ENCODE measurements around the gene FHIT.

FHIT gene

GRCh38 chr3:60756241-60757030, 494.8 kb downstream of the FHIT start:
- no peak for DNase-seq

- DNase-seq: peak; percentile 31
Observed at GRCh38 chr3:60755094-60755493, 496.2 kb downstream of the FHIT start.

GRCh38 chr3:60754617-60755016, 496.6 kb downstream of the FHIT start:
- DNase-seq: no peak

GRCh38 chr3:60752809-60753208, 498.4 kb downstream of the FHIT start:
- no peak for DNase-seq

DNA sequence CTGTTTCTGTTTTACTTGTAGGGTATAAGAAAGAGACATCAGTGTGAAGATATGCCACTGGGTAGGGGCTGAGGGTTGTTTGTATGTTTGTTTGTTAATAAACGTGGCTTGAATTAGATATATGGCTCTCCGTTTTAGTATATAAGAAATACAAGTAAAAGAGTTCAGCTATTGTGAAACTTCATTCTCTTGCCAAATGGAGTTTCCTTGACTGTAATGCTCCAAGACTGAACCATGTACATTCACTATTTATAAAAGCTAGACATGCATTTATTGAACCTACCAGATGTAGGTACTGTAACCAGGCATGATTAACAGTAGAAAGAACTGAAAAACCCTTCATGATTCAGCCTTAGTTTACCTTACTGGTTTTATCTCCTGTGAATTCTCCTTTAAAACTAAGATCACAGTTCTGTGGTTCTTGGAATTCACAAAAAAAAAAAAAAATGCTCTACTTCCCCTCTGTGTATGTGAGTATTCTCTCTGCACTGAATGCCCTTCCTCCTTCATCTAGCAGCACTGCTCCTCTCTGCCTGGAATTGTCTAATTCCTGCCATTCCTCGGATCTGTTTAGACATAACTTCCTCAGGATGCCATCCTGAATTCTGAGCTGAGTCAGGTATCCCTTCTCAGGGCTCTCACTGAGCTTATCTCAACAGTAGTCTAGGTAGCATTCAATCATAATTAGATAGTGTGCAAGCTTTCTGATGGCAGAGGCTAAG, 504.4 kb downstream of the FHIT start:
- DNase-seq: no peak

GRCh38 chr3:60746043-60746638, 505.1 kb downstream of the FHIT start:
- no peak for DNase-seq

- DNase-seq: no peak
Observed at GRCh38 chr3:60743631-60744164, 507.6 kb downstream of the FHIT start.

DNA sequence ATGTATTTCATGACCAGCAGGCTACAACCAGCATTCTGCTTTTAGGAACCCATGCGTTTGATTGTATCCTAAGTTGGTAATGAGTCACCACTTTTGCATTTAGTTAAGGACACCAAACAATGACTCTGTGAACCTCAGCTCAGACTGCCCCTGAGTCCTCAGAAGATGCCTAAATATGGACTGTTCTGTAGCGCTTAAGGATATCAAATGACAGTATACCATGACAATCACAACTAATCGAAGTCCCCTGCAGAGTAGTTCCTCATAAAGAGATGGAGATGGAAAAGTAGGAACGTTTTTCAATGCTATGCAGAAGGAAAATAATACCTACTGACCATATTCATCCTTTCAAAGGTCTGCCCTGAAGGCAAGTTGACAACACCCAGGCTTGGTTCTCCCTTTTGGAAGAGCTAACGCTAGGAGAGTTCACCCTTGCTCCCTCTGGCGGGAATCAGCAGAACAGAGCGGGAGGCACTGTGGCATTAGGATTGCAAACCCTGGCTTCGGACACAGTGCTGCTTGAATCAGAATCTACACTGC, 508.6 kb downstream of the FHIT start:
- DNase-seq: no peak

GRCh38 chr3:60737633-60738399, 513.4 kb downstream of the FHIT start:
- DNase-seq: no peak

DNA sequence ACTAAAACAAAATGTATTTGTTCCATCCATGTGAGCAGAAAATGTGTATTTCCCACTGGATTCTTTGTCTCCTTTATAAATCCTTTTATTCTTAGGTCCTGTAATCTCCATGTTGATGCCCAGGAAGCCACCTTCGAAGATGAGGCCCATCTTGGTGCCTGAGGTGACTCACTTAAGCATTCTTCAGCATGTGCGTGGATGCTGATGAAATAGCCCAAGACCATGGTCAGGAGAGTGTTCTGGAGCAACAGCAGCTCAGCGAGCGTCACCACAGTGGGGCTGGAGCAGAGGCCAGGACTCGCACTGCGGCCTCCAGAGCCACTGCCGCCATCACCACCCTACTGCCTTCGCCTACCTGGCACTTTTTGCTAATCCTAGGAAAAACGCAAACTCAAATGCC, 520.9 kb downstream of the FHIT start:
- DNase-seq: no peak

DNA sequence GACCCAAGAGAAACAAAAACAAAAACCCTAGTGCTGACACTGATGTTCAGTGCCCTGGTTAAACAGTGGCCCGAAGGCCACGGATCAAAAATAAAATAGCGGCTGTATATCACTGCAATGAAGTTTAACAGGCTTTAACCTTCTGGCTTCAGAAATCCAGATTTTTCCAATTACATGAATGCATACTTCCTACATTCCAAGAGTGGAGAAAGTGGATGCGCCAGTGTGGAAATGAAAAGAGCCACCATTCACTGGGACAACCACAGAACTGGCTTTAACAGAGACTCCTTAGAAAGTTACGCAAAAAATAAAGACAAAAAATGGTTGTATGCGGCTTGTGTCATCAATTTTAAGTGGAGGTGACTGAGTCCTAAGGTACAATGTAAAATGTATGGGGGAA, 522.2 kb downstream of the FHIT start:
- no peak for DNase-seq

GRCh38 chr3:60728006-60728405, 523.2 kb downstream of the FHIT start:
- no peak for DNase-seq

- no peak for DNase-seq
Observed at GRCh38 chr3:60720736-60721135, 530.5 kb downstream of the FHIT start.

DNA sequence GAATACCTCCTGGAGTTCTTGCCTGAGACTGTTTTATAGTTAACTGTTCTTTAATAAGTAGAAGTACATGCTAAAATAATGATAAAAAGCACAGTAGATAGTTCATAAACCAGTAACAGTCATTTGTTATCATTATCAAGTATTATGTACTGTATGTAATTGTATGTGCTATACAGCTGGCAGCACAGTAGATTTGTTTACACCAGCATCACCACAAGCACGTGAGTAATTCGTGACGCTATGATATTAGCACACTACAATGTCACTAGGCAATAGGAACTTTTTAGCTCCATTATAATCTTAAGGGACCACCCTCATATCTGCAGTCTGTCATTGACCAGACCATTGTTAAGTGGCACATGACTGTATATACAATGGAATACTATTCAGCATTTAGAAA, 534.7 kb downstream of the FHIT start:
- DNase-seq: no peak

DNA sequence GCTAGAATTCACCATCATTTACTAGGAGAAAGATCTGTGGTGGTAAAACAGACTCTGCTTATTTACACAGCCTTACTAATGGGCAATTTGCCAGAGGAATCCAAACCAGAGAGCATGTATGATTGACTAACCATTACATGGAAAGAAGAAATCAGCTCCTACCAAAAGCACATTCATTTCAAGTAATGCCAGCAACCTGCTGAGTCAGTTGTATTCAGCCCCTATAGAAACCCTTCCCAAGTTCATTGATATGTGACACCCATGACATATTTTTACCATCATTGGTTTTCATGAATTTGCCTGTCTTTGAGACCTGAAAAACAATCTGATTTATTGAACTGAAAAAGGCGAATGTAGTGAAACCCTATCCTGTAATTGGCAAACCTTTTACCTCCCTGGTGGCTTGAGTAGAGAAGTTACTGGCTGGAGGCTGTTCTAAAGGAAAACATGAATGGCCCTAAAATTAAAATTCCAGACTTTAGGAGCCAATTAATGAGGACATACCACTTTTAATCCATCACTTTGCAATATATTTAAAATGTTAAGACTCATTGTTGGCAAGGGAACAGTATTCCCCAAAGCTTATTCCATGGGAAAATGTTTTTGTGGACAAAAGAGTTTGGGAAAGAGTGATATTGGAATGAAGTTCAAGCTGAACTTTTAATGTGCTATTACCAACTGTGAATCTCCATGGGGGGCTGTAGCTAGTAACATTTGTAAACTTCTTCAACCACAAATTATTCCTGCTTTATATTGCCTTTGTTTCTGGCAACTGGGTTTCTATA, 542.9 kb downstream of the FHIT start:
- no peak for DNase-seq

- no peak for DNase-seq
Observed at GRCh38 chr3:60707452-60708020, 543.7 kb downstream of the FHIT start.

- no peak for DNase-seq
Observed at GRCh38 chr3:60703956-60704736, 547.1 kb downstream of the FHIT start.

GRCh38 chr3:60703008-60703407, 548.2 kb downstream of the FHIT start:
- DNase-seq: no peak

- DNase-seq: no peak
Observed at GRCh38 chr3:60698117-60698516, 553.1 kb downstream of the FHIT start.

- DNase-seq: no peak
Observed at GRCh38 chr3:60697132-60697531, 554.1 kb downstream of the FHIT start.
